Epithelial cell of proximal tubule (primary cell): ENCODE data around the gene TM9SF2. TPM values are rescaled to one million over a fixed set of nuclear protein-coding genes. Genes with fewer than 3 reads are reported as not detected.

ENCODE experiments used
- DNase-seq: peaks from one replicate; pipeline ENCODE4 v3.0.0-alpha.2; 2011; ENCODE audit warnings: low read depth
- H3K4me3 ChIP-seq: 2 replicates; pipeline ENCODE4 v1.5.1; 2011; ENCODE audit warnings: low read depth, mild to moderate bottlenecking, low read length
- total RNA-seq: library from RNA; depleted of rRNA; stranded (reverse); fragments of >200 nt; gene quantifications from 2 replicates; pipeline ENCODE4 v1.2.3, GENCODE V29; 2015
- TF ChIP-seq, protein P1 (sequence below): conservative IDR thresholded peaks from 2 replicates; pipeline ENCODE4 v1.5.1; 2012; ENCODE audit warnings: low read depth, mild to moderate bottlenecking, low read length

TM9SF2 gene
- total RNA-seq, 1 donor from 2014 or later: 114 TPM

DNA sequence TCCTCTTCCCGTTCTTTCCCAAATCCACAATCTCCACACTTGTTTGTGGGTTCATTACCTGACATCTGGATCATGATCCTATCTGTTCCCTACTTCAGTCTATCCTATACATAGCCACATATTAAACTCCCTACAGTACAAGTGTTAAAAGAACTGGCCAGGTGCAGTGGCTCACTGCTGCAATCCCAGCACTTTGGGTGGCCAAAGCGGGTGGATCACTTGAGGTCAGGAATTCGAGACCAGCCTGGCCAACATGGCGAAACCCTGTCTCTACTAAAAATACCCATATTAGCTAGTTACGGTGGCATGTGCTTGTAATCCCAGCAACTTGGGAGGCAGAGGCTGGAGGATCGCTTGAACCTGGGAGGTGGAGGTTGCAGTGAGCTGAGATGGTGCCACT is 88.3 kb downstream of the TM9SF2 start:
- no peak for DNase-seq
- no peak overlapping the region for H3K4me3 ChIP-seq
- TF ChIP-seq, protein P1, sequence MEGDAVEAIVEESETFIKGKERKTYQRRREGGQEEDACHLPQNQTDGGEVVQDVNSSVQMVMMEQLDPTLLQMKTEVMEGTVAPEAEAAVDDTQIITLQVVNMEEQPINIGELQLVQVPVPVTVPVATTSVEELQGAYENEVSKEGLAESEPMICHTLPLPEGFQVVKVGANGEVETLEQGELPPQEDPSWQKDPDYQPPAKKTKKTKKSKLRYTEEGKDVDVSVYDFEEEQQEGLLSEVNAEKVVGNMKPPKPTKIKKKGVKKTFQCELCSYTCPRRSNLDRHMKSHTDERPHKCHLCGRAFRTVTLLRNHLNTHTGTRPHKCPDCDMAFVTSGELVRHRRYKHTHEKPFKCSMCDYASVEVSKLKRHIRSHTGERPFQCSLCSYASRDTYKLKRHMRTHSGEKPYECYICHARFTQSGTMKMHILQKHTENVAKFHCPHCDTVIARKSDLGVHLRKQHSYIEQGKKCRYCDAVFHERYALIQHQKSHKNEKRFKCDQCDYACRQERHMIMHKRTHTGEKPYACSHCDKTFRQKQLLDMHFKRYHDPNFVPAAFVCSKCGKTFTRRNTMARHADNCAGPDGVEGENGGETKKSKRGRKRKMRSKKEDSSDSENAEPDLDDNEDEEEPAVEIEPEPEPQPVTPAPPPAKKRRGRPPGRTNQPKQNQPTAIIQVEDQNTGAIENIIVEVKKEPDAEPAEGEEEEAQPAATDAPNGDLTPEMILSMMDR: no peak

- no peak for DNase-seq
- TF ChIP-seq, protein P1: no peak
- no peak overlapping the region for H3K4me3 ChIP-seq
These were observed 89.3 kb downstream of the TM9SF2 start for GRCh38 chr13:99590519-99591011.

DNA sequence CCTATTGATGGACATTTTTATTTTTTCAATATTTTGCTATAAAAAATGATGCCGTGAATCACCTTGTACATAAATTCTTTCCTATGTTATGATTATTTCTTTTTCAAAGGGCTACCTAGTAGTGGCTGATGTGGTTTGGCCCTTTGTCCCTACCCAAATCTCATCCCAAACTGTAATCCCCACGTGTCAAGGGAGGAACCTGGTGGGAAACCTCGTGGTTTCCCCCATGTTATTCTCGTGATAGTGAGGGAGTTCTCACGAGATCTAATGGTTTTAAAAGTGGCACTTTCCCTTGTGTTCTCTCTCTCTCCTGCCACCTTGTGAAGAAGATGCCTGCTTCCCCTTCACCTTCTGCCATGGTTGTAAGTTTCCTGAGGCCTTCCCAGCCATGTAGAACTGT is 94.9 kb downstream of the TM9SF2 start:
- TF ChIP-seq, protein P1: no peak
- DNase-seq: no peak
- H3K4me3 ChIP-seq: no peak overlapping the region

GRCh38 chr13:99600318-99600717 is 99.0 kb downstream of the TM9SF2 start:
- DNase-seq: no peak
- no peak overlapping the region for H3K4me3 ChIP-seq
- TF ChIP-seq, protein P1: peak; percentile 48

GRCh38 chr13:99601535-99601934 is 100.3 kb downstream of the TM9SF2 start:
- TF ChIP-seq, protein P1: no peak
- no peak overlapping the region for H3K4me3 ChIP-seq
- DNase-seq: no peak

- no peak overlapping the region for H3K4me3 ChIP-seq
- TF ChIP-seq, protein P1: no peak
- no peak for DNase-seq
These were observed 103.4 kb downstream of the TM9SF2 start for GRCh38 chr13:99604636-99605035.
